K562 (cell line): ENCODE measurements around the gene ROPN1L. TPM values are rescaled to one million over a fixed set of nuclear protein-coding genes. Genes with fewer than 3 reads are reported as not detected.

Source experiments
- ATAC-seq: fragments of 200-7000 bp; cut with Tn5 transposase; 3 replicates; pipeline ENCODE4 v1.9.1; 2020; ENCODE audit warnings: moderate library complexity
- BruUV-seq: library from RNA; stranded (reverse); fragments of 400-500 nt; replicated peaks from 2 replicates; lab custom pipeline; 2021; lab: Mats Ljungman, UMichigan
- CTCF ChIA-PET: fragments of 300-600 bp; formaldehyde crosslinking; extraction: SDS; loops from one replicate; lab custom pipeline; 2021; ENCODE audit warnings: low intra/inter-chr PET ratio; lab: Yijun Ruan, JAX
- POLR2A ChIA-PET: fragments of 300-600, 350-650 bp; sonication (Branson Sonifier 250); formaldehyde crosslinking; extraction: SDS; loops from one replicate; lab custom pipeline; 2021; ENCODE audit warnings: antibody characterized with exemption, inconsistent platforms; lab: Yijun Ruan, JAX
- DNase-seq, 4 experiments: peaks; one replicate each; pipeline versions ENCODE4 v3.0.0 to v3.0.0-alpha.2; 2011 to 2018; ENCODE audit warnings: low spot score in 3 of 4, mixed read lengths in 3 of 4; ENCODE audit errors: extremely low read depth in 1 of 4
- FAIRE-seq: peaks from 2 replicates; lab custom pipeline; 2011; peaks lifted over from hg19 to GRCh38; lab: Jason Lieb, UNC
- H2AFZ ChIP-seq: 2 replicates; pipeline ENCODE4 v1.6.0; 2011; ENCODE audit warnings: low read depth, low read length, control low read depth, inconsistent platforms
- H3K27ac ChIP-seq: fragments of 200-600 bp; 3 replicates; pipeline ENCODE4 v1.8.0; 2011; ENCODE audit warnings: low read depth, mild to moderate bottlenecking, control low read depth, inconsistent platforms, low read length, moderate library complexity, mixed read lengths; ENCODE audit errors: extremely low read depth
- H3K27me3 ChIP-seq, 2 experiments: fragments of 300-600 bp in 1 of 2; 2 replicates in 1 of 2; 3 replicates in 1 of 2; pipeline versions ENCODE4 v1.6.0 to v1.8.0; 2011; ENCODE audit warnings: inconsistent platforms in 2 of 2, low read length in 2 of 2, mild to moderate bottlenecking in 1 of 2, mixed read lengths in 1 of 2, moderate library complexity in 1 of 2; ENCODE audit not compliant: control insufficient read depth in 2 of 2, insufficient read depth in 2 of 2
- H3K36me3 ChIP-seq: fragments of 300-600 bp; 3 replicates; pipeline ENCODE4 v1.8.0; 2011; ENCODE audit warnings: mild to moderate bottlenecking, low read length, inconsistent platforms; ENCODE audit not compliant: control insufficient read depth, insufficient read depth
- H3K4me1 ChIP-seq, 2 experiments: fragments of 200-600 bp in 1 of 2; replicated peaks in 1 of 2; 2 replicates in 1 of 2; 3 replicates in 1 of 2; pipeline versions ENCODE4 v1.5.1 to v1.8.0; 2011; ENCODE audit warnings: inconsistent platforms in 2 of 2, low read length in 2 of 2, mild to moderate bottlenecking in 1 of 2, mixed read lengths in 1 of 2, moderate library complexity in 1 of 2; ENCODE audit not compliant: control insufficient read depth in 2 of 2, insufficient read depth in 2 of 2
- H3K4me2 ChIP-seq: 2 replicates; pipeline ENCODE4 v1.6.1; 2011; ENCODE audit warnings: low read length, control low read depth, inconsistent platforms, mixed read lengths; ENCODE audit not compliant: insufficient read depth
- H3K4me3 ChIP-seq: fragments of 200-600 bp; sonication (generic), shearing (Covaris generic); 2 replicates; pipeline ENCODE4 v1.5.1; 2016; ENCODE audit warnings: control low read depth, inconsistent platforms
- H3K79me2 ChIP-seq: fragments of 200-600 bp; 3 replicates; pipeline ENCODE4 v1.8.0; 2011; ENCODE audit warnings: low read length, inconsistent platforms; ENCODE audit not compliant: control insufficient read depth, insufficient read depth
- H3K9ac ChIP-seq, 2 experiments: 2 replicates each; pipeline versions ENCODE4 v1.6.0 to v1.6.1; 2011; ENCODE audit warnings: low read depth in 2 of 2, low read length in 2 of 2, control low read depth in 1 of 2, inconsistent platforms in 1 of 2, mild to moderate bottlenecking in 1 of 2, mixed read lengths in 1 of 2; ENCODE audit not compliant: insufficient read depth in 1 of 2
- H3K9me1 ChIP-seq: one replicate; pipeline ENCODE4 v1.6.0; 2011; ENCODE audit warnings: inconsistent platforms, mild to moderate bottlenecking, low read length, moderate library complexity; ENCODE audit not compliant: control insufficient read depth, insufficient read depth
- H3K9me3 ChIP-seq: replicated peaks from 2 replicates; pipeline ENCODE4 v1.5.1; 2011; ENCODE audit warnings: low read depth, low read length, inconsistent platforms; ENCODE audit not compliant: control insufficient read depth, insufficient read depth
- H4K20me1 ChIP-seq: replicated peaks from 2 replicates; pipeline ENCODE4 v1.6.1; 2011; ENCODE audit warnings: low read length, inconsistent platforms, mixed read lengths; ENCODE audit not compliant: control insufficient read depth, insufficient read depth
- BCLAF1 ChIP-seq, 2 experiments: fragments of 450-650 bp in 1 of 2; IDR thresholded peaks; 2 replicates each; pipeline ENCODE4 v1.6.1; 2011 to 2017; ENCODE audit warnings: low read depth in 2 of 2, antibody characterized with exemption in 1 of 2, borderline replicate concordance in 1 of 2, low read length in 1 of 2, mild to moderate bottlenecking in 1 of 2, mixed read lengths in 1 of 2; ENCODE audit not compliant: control insufficient read depth in 1 of 2
- CBFB ChIP-seq: sonication (generic); formaldehyde crosslinking; IDR thresholded peaks from 2 replicates; pipeline ENCODE4 v1.4.0; 2020; ENCODE audit warnings: mild to moderate bottlenecking, missing genetic modification reagents
- ELF1 ChIP-seq: fragments of 200-800 bp; sonication (Bioruptor generic); IDR thresholded peaks from 2 replicates; pipeline ENCODE4 v1.6.1; 2016; ENCODE audit warnings: missing genetic modification characterization, missing compliant biosample characterization
- ELK1 ChIP-seq: sonication (generic); formaldehyde crosslinking; IDR thresholded peaks from 2 replicates; pipeline ENCODE4 v1.8.1; 2022; ENCODE audit warnings: missing genetic modification reagents
- PCBP2 ChIP-seq: fragments of 200-400 bp; formaldehyde crosslinking; IDR thresholded peaks from 2 replicates; pipeline ENCODE4 v1.6.1; 2018; ENCODE audit warnings: low read length, low read depth, mild to moderate bottlenecking, moderate library complexity; ENCODE audit not compliant: poor library complexity, severe bottlenecking
- SNIP1 ChIP-seq: fragments of 450-650 bp; IDR thresholded peaks from 2 replicates; pipeline ENCODE4 v1.7.1; 2017; ENCODE audit warnings: low read depth, mild to moderate bottlenecking
- TCF3 ChIP-seq: sonication (generic); formaldehyde crosslinking; IDR thresholded peaks from 2 replicates; pipeline ENCODE4 v1.4.0; 2020; ENCODE audit warnings: mild to moderate bottlenecking, missing genetic modification reagents
- TEAD4 ChIP-seq, 2 experiments: sonication (generic) in 1 of 2; formaldehyde crosslinking in 1 of 2; IDR thresholded peaks; 2 replicates each; pipeline versions ENCODE4 v1.6.1 to v1.8.0; 2012 to 2022; ENCODE audit warnings: borderline replicate concordance in 1 of 2, inconsistent platforms in 1 of 2, low read length in 1 of 2, mild to moderate bottlenecking in 1 of 2, missing genetic modification reagents in 1 of 2
- ZBTB2 ChIP-seq: fragments of 450-650 bp; IDR thresholded peaks from 2 replicates; pipeline ENCODE4 v1.6.1; 2016; ENCODE audit warnings: antibody characterized with exemption
- ZNF239 ChIP-seq: fragments of 250-450 bp; sonication (Bioruptor Pico); IDR thresholded peaks from 2 replicates; pipeline ENCODE4 v1.4.0; 2020; ENCODE audit warnings: mild to moderate bottlenecking
- ZNF384 ChIP-seq: IDR thresholded peaks from 2 replicates; pipeline ENCODE4 v1.6.1; 2012; ENCODE audit warnings: low read depth, low read length, improper control_type of control experiment
- ZNF584 ChIP-seq: fragments of 200-800 bp; sonication (Bioruptor generic); IDR thresholded peaks from 2 replicates; pipeline ENCODE4 v1.6.1; 2016; ENCODE audit warnings: low read depth, mild to moderate bottlenecking, missing genetic modification characterization, missing compliant biosample characterization
- ZNF589 ChIP-seq: fragments of 200-800 bp; sonication (Bioruptor generic); IDR thresholded peaks from 2 replicates; pipeline ENCODE4 v1.6.1; 2016; ENCODE audit warnings: low read depth, missing genetic modification characterization, missing compliant biosample characterization
- WGBS: fragments of 100-300 bp; shearing (Covaris generic); methylation state at CpG from one replicate; pipeline ENCODE4 v1.1.6; 2016; ENCODE audit warnings: low coverage, mixed read lengths; ENCODE audit not compliant: insufficient coverage; ENCODE audit errors: missing lambda C conversion rate; 5-methylcytosine and 5-hydroxymethylcytosine counted together
- in situ Hi-C: fragments of 300-500 bp; cut with MboI; formaldehyde crosslinking; loops from 4 replicates; pipeline ENCODE4 v1.15.0; 2018; ENCODE audit warnings: inconsistent platforms, mixed read lengths
- intact Hi-C: fragments of 100-400 bp; cut with micrococcal nuclease; formaldehyde crosslinking; loops from 2 replicates; pipeline ENCODE4 v1.14.2; 2022
- polyA plus RNA-seq, 8 experiments: library from polyadenylated mRNA; depleted of rRNA in 4 of 8; stranded (reverse) in 5 of 8; unstranded in 3 of 8; fragments of >200 nt; fragmentation: Nextera tagmentation in 2 of 8; fragmentation: Illumina TruSeq in 1 of 8; extraction: Ambion mirVana in 2 of 8; extraction: Trizol in 1 of 8; gene quantifications; 2 replicates each; pipeline versions ENCODE4 v1.2.1 to v1.2.3, GENCODE V29; 2011 to 2014; ENCODE audit warnings: inconsistent platforms in 1 of 8, missing spikeins in 1 of 8
- total RNA-seq, 7 experiments: library from RNA; depleted of rRNA in 6 of 7; stranded (reverse); fragments of >200 nt in 6 of 7; fragmentation: Illumina TruSeq in 2 of 7; extraction: Trizol in 2 of 7; gene quantifications; 2 replicates each; pipeline versions ENCODE4 v1.2.1 to v1.2.3, GENCODE V29; 2011 to 2021; ENCODE audit warnings: low replicate concordance in 1 of 7

Gene ROPN1L
- total and polyA plus RNA-seq, 9 of the 15 experiments (the other 6 are each of a cell fraction or from before 2014, with no cell fraction given), result 0.04 to 0.85 (median 0.24) TPM; not detected in 3

- FAIRE-seq, result peak; percentile 46
- Histone ChIP-seq H2AFZ (no peak overlapping the region), H3K4me3 (no peak overlapping the region), H3K36me3 (no peaks in the 10 kb centered on the region), H3K79me2 (no peaks in the 10 kb centered on the region), H3K4me1 (peaks cover 0 to 9% of the 10 kb centered on the region in 2 experiments; a peak in 1 of 5 replicates), H3K9ac (no peak overlapping the region), H3K9me3 (no peaks in the 10 kb centered on the region), H3K4me2 (no peak overlapping the region), H3K9me1 (no peaks in the 10 kb centered on the region), H3K27me3 (peaks cover 15 to 23% of the 10 kb centered on the region in 2 experiments; a peak in 4 of 5 replicates), H3K27ac (no peak overlapping the region), H4K20me1 (peaks cover 8% of the 10 kb centered on the region; the same call in 1 of the 2 replicates)
- ATAC-seq, result no peak
- no TSS peak for BruUV-seq
- intact Hi-C loops, result loop anchor here (10.0 kb wide), 1 partner anchor 404 kb away; no protein-coding TSS in a partner anchor
- in situ Hi-C loops, result loop anchor here (5.0 to 25.0 kb wide), 2 partner anchors 176 to 711 kb away; no protein-coding TSS in a partner anchor
- TF ChIP-seq TEAD4 (IDR thresholded peaks at IDR 0.05; ENCODE audit: low read length), result no peak
- TF ChIP-seq TEAD4 (CRISPR knock-in tag; IDR thresholded peaks at IDR 0.05; ENCODE audit: borderline replicate concordance), result no peak
- TF ChIP-seq ZNF584 (CRISPR knock-in tag), result no peak
- no peak for TF ChIP-seq ZNF239 (CRISPR knock-in tag)
- TF ChIP-seq ZNF589, result no peak
- no peak for TF ChIP-seq TCF3 (CRISPR knock-in tag)
- no peak for TF ChIP-seq PCBP2
- no peak for TF ChIP-seq SNIP1
- no peak for TF ChIP-seq ZBTB2
- no peak for TF ChIP-seq ZNF384
- TF ChIP-seq CBFB (CRISPR knock-in tag), result no peak
- TF ChIP-seq BCLAF1 (IDR thresholded peaks at IDR 0.05; ENCODE audit: borderline replicate concordance in 1 of 2, control insufficient read depth in 1 of 2, low read depth in 2 of 2, low read length in 1 of 2), result no peak
- no peak for TF ChIP-seq ELF1
- no peak for TF ChIP-seq ELK1 (CRISPR knock-in tag)
- WGBS, result 34% methylated on average over 9 of the region's 9 CpGs
- DNase-seq, result no peak
- ChIA-PET POLR2A (interaction anchor here (0.7 to 1.0 kb wide), 2 partner anchors 9 to 12 kb away, joined by 3 to 4 read pairs; no protein-coding TSS in a partner anchor), CTCF (interaction anchor here (0.6 to 5.5 kb wide), 2 partner anchors 177 to 260 kb away, joined by 3 to 69 read pairs; no protein-coding TSS in a partner anchor)
These were observed 9.6 kb downstream of the ROPN1L start for GRCh38 chr5:10451137-10451824.
